IMR-90 (cell line): ENCODE results near the gene RBM7. TPM values are rescaled to one million over a fixed set of nuclear protein-coding genes. Genes with fewer than 3 reads are reported as not detected.

Experiments
- ATAC-seq: fragments of 200-7000 bp; cut with Tn5 transposase; 2 replicates; pipeline ENCODE4 v1.9.1; 2020; ENCODE audit warnings: low read depth, mild to moderate bottlenecking, moderate library complexity
- BruUV-seq: library from RNA; stranded (reverse); fragments of 400-500 nt; replicated peaks from 2 replicates; lab custom pipeline; 2021; lab: Mats Ljungman, UMichigan
- CTCF ChIA-PET: fragments of 300-600 bp; formaldehyde crosslinking; extraction: SDS; loops from one replicate; lab custom pipeline; 2021; ENCODE audit warnings: antibody characterized with exemption; lab: Yijun Ruan, JAX
- POLR2A ChIA-PET: fragments of 300-600 bp; sonication (Branson Sonifier 250); formaldehyde crosslinking; loops from one replicate; lab custom pipeline; 2022; ENCODE audit warnings: antibody characterized with exemption; ENCODE audit not compliant: unreplicated experiment; lab: Charles Lee
- DNase-seq: peaks from one replicate; pipeline ENCODE4 v3.0.0; 2013
- H2AFZ ChIP-seq: replicated peaks from 2 replicates; pipeline ENCODE3; 2013; ENCODE audit warnings: low read length, mild to moderate bottlenecking; ENCODE audit not compliant: poor library complexity
- H2AK5ac ChIP-seq: 2 replicates; pipeline ENCODE4 v1.6.1; 2013; ENCODE audit warnings: low read depth, low read length, inconsistent platforms
- H2AK9ac ChIP-seq: replicated peaks from 2 replicates; pipeline ENCODE3; 2013; ENCODE audit warnings: mild to moderate bottlenecking, low read depth, low read length, moderate library complexity; ENCODE audit not compliant: poor library complexity
- H2BK120ac ChIP-seq: 2 replicates; pipeline ENCODE4 v1.6.1; 2013; ENCODE audit warnings: low read depth, low read length, inconsistent platforms
- H2BK15ac ChIP-seq: 3 replicates; pipeline ENCODE4 v1.6.1; 2013; ENCODE audit warnings: low read depth, low read length, inconsistent platforms
- H2BK20ac ChIP-seq: 2 replicates; pipeline ENCODE4 v1.6.1; 2013; ENCODE audit warnings: low read depth, mild to moderate bottlenecking, inconsistent platforms, low read length, moderate library complexity
- H2BK5ac ChIP-seq: 2 replicates; pipeline ENCODE4 v1.6.1; 2013; ENCODE audit warnings: mild to moderate bottlenecking, low read depth, low read length, inconsistent platforms; ENCODE audit not compliant: poor library complexity, severe bottlenecking
- H3K14ac ChIP-seq: replicated peaks from 2 replicates; pipeline ENCODE4 v1.6.1; 2013; ENCODE audit warnings: low read depth, low read length, inconsistent platforms
- H3K18ac ChIP-seq: 2 replicates; pipeline ENCODE4 v1.6.1; 2013; ENCODE audit warnings: low read depth, low read length, control low read depth
- H3K23ac ChIP-seq: 2 replicates; pipeline ENCODE4 v1.6.1; 2013; ENCODE audit warnings: low read depth, low read length, inconsistent platforms
- H3K27ac ChIP-seq: 2 replicates; pipeline ENCODE4 v1.5.1; 2013; ENCODE audit warnings: mild to moderate bottlenecking, control low read depth, low read length; ENCODE audit not compliant: insufficient read depth
- H3K27me3 ChIP-seq: 2 replicates; pipeline ENCODE4 v1.6.1; 2013; ENCODE audit warnings: low read length; ENCODE audit not compliant: control insufficient read depth, insufficient read depth
- H3K36me3 ChIP-seq: 2 replicates; pipeline ENCODE4 v1.6.1; 2013; ENCODE audit warnings: low read length, mixed read lengths; ENCODE audit not compliant: control insufficient read depth, insufficient read depth
- H3K4ac ChIP-seq: 2 replicates; pipeline ENCODE4 v1.6.1; 2013; ENCODE audit warnings: low read depth, low read length, inconsistent platforms
- H3K4me1 ChIP-seq: 2 replicates; pipeline ENCODE4 v1.6.1; 2013; ENCODE audit warnings: low read length, mixed read lengths; ENCODE audit not compliant: control insufficient read depth, insufficient read depth
- H3K4me2 ChIP-seq: 2 replicates; pipeline ENCODE4 v1.6.1; 2013; ENCODE audit warnings: low read depth, mild to moderate bottlenecking, control low read depth, low read length, moderate library complexity
- H3K4me3 ChIP-seq: 2 replicates; pipeline ENCODE4 v1.5.1; 2013; ENCODE audit warnings: low read depth, mild to moderate bottlenecking, control low read depth, low read length, moderate library complexity; ENCODE audit not compliant: insufficient read depth
- H3K56ac ChIP-seq: 2 replicates; pipeline ENCODE4 v1.6.1; 2013; ENCODE audit warnings: low read length, inconsistent platforms; ENCODE audit not compliant: insufficient read depth; ENCODE audit errors: extremely low read depth
- H3K79me1 ChIP-seq, 2 experiments: 2 replicates each; pipeline ENCODE4 v1.6.1; 2013; ENCODE audit warnings: low read length in 2 of 2, inconsistent platforms in 1 of 2, low read depth in 1 of 2
- H3K9ac ChIP-seq: 2 replicates; pipeline ENCODE4 v1.6.1; 2013; ENCODE audit warnings: low read depth, low read length, control low read depth
- H3K9me1 ChIP-seq: 2 replicates; pipeline ENCODE4 v1.6.1; 2013; ENCODE audit warnings: low read length, inconsistent platforms; ENCODE audit not compliant: insufficient read depth
- H3K9me3 ChIP-seq: 2 replicates; pipeline ENCODE4 v1.6.1; 2013; ENCODE audit warnings: low read length; ENCODE audit not compliant: control insufficient read depth, insufficient read depth
- H4K20me1 ChIP-seq: 2 replicates; pipeline ENCODE4 v1.6.1; 2013; ENCODE audit warnings: low read length, inconsistent platforms; ENCODE audit not compliant: insufficient read depth
- H4K5ac ChIP-seq: 2 replicates; pipeline ENCODE4 v1.6.1; 2013; ENCODE audit warnings: mild to moderate bottlenecking, low read depth, low read length, control low read depth
- H4K8ac ChIP-seq, 2 experiments: 2 replicates each; pipeline ENCODE4 v1.6.1; 2013; ENCODE audit warnings: low read depth in 2 of 2, low read length in 2 of 2, control low read depth in 1 of 2, inconsistent platforms in 1 of 2
- H4K91ac ChIP-seq: 2 replicates; pipeline ENCODE4 v1.6.1; 2013; ENCODE audit warnings: low read depth, low read length, inconsistent platforms; ENCODE audit not compliant: insufficient read depth
- CEBPB ChIP-seq: IDR thresholded peaks from 2 replicates; pipeline ENCODE4 v1.6.1; 2012; ENCODE audit warnings: low read depth, low read length, improper control_type of control experiment
- CHD1 ChIP-seq: IDR thresholded peaks from 2 replicates; pipeline ENCODE4 v1.6.1; 2012; ENCODE audit warnings: low read depth, low read length, improper control_type of control experiment
- RCOR1 ChIP-seq: IDR thresholded peaks from 2 replicates; pipeline ENCODE4 v1.6.1; 2012; ENCODE audit warnings: mild to moderate bottlenecking, low read length, improper control_type of control experiment; ENCODE audit not compliant: insufficient replicate concordance
- WGBS, 2 experiments: methylation state at CpG; one replicate each; pipeline versions ENCODE4 v1.1.5 to v1.1.7; 2013; ENCODE audit warnings: missing lambda C conversion rate in 2 of 2; ENCODE audit not compliant: insufficient read length in 1 of 2; ENCODE audit errors: extremely low coverage in 2 of 2; 5-methylcytosine and 5-hydroxymethylcytosine counted together
- dilution Hi-C: fragments of 300-500 bp; cut with HindIII; formaldehyde crosslinking; loops from one replicate; pipeline ENCODE4 v1.14.3; 2018; ENCODE audit warnings: low sequenced_read_pairs; ENCODE audit not compliant: unreplicated experiment
- in situ Hi-C: fragments of 300-500 bp; cut with MboI; formaldehyde crosslinking; loops from 3 replicates; pipeline ENCODE4 v1.14.3; 2019; ENCODE audit warnings: low sequenced_read_pairs, inconsistent platforms, mixed read lengths
- intact Hi-C: fragments of 100-400 bp; cut with micrococcal nuclease; formaldehyde crosslinking; loops from 2 replicates; pipeline ENCODE4 v1.10.0; 2022
- polyA plus RNA-seq, 3 experiments: library from polyadenylated mRNA; depleted of rRNA; stranded (reverse); fragments of >200 nt; gene quantifications; 2 replicates each; pipeline ENCODE4 v1.2.3, GENCODE V29; 2012; ENCODE audit warnings: low replicate concordance in 1 of 3
- total RNA-seq: library from RNA; depleted of rRNA; stranded (reverse); fragments of >200 nt; gene quantifications from 2 replicates; pipeline ENCODE4 v1.2.3, GENCODE V29; 2012

The RBM7 gene
- total and polyA plus RNA-seq, 2 of the 4 experiments (the other 2 are of a cell fraction): 27.8 to 111 TPM

DNA sequence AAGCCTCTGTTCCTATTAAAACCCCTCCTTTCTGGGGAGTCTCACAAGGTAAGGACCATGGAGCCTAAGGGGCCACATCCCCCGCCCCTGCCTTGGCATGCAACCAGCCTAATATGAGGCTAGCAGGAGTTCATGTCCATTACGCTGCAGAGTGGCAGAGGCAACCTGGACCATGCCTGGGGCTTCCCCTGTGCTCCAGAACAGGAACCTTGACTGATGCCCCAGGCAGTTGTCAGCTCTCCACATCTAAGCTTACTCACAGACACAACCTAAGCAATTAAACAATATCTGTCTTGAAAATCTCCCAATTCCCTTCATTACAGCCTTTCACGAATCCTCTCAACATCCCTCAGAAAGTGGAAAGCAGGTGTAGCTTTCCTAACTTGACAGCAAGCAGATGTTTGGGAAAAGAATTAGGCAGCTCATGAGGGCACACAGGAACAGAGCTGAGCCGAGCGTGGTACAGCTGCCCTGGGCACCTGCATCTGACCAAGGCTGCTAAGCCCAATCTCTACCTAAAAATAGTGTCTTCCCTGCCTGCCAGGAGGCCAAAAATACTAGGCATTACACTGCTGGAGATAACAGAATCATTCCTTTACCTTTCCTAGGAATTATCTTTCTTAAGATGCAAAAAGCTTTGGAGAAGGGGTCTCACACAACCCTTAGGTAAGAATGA lies 20.9 kb upstream of the RBM7 start:
- H4K20me1 ChIP-seq: no peaks in the 10 kb centered on the region
- H3K18ac ChIP-seq: no peak overlapping the region
- in situ Hi-C loops: no loop called here
- H3K23ac ChIP-seq: no peak overlapping the region
- WGBS, 2 experiments: no CpG with 5 or more reads among the region's 5 CpGs
- peaks cover 8% of the 10 kb centered on the region for H3K4me1 ChIP-seq
- no peak overlapping the region for H3K14ac ChIP-seq
- H3K27me3 ChIP-seq: no peaks in the 10 kb centered on the region
- no peak overlapping the region for H3K27ac ChIP-seq
- no peak overlapping the region for H2AK5ac ChIP-seq
- CTCF ChIA-PET: interaction anchor here (1.2 to 1.3 kb wide), 2 partner anchors 12 to 16 kb away, joined by 3 to 7 read pairs; no protein-coding TSS in a partner anchor
- no peak for TF ChIP-seq CHD1
- TF ChIP-seq CEBPB: no peak
- TF ChIP-seq RCOR1: no peak
- peaks cover 6% of the 10 kb centered on the region for H3K9me1 ChIP-seq
- H2BK5ac ChIP-seq: no peak overlapping the region
- dilution Hi-C loops: no loop called here
- no peaks in the 10 kb centered on the region for H3K36me3 ChIP-seq
- no peak overlapping the region for H3K9ac ChIP-seq
- no peaks in the 10 kb centered on the region for H3K79me1 ChIP-seq
- intact Hi-C loops: no loop called here
- H2BK15ac ChIP-seq: no peak overlapping the region
- H4K91ac ChIP-seq: no peak overlapping the region
- H2AFZ ChIP-seq: no peak overlapping the region
- H3K4me3 ChIP-seq: no peak overlapping the region
- H2AK9ac ChIP-seq: no peak overlapping the region
- H3K4ac ChIP-seq: no peak overlapping the region
- no peak for ATAC-seq
- no peak overlapping the region for H3K4me2 ChIP-seq
- no peak overlapping the region for H3K56ac ChIP-seq
- no peak overlapping the region for H2BK120ac ChIP-seq
- no peaks in the 10 kb centered on the region for H3K9me3 ChIP-seq
- BruUV-seq: no TSS peak
- H4K8ac ChIP-seq: no peak overlapping the region
- no peak overlapping the region for H2BK20ac ChIP-seq
- no peak overlapping the region for H4K5ac ChIP-seq
- POLR2A ChIA-PET: no interaction called here
- DNase-seq: no peak
